A204.1 (cell line): ENCODE measurements around the gene RPGR.

Experiments used
- FAIRE-seq: peaks from 2 replicates; lab custom pipeline; 2012; peaks lifted over from hg19 to GRCh38; lab: Jason Lieb, UNC

The RPGR gene, protein sequence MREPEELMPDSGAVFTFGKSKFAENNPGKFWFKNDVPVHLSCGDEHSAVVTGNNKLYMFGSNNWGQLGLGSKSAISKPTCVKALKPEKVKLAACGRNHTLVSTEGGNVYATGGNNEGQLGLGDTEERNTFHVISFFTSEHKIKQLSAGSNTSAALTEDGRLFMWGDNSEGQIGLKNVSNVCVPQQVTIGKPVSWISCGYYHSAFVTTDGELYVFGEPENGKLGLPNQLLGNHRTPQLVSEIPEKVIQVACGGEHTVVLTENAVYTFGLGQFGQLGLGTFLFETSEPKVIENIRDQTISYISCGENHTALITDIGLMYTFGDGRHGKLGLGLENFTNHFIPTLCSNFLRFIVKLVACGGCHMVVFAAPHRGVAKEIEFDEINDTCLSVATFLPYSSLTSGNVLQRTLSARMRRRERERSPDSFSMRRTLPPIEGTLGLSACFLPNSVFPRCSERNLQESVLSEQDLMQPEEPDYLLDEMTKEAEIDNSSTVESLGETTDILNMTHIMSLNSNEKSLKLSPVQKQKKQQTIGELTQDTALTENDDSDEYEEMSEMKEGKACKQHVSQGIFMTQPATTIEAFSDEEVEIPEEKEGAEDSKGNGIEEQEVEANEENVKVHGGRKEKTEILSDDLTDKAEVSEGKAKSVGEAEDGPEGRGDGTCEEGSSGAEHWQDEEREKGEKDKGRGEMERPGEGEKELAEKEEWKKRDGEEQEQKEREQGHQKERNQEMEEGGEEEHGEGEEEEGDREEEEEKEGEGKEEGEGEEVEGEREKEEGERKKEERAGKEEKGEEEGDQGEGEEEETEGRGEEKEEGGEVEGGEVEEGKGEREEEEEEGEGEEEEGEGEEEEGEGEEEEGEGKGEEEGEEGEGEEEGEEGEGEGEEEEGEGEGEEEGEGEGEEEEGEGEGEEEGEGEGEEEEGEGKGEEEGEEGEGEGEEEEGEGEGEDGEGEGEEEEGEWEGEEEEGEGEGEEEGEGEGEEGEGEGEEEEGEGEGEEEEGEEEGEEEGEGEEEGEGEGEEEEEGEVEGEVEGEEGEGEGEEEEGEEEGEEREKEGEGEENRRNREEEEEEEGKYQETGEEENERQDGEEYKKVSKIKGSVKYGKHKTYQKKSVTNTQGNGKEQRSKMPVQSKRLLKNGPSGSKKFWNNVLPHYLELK

DNA sequence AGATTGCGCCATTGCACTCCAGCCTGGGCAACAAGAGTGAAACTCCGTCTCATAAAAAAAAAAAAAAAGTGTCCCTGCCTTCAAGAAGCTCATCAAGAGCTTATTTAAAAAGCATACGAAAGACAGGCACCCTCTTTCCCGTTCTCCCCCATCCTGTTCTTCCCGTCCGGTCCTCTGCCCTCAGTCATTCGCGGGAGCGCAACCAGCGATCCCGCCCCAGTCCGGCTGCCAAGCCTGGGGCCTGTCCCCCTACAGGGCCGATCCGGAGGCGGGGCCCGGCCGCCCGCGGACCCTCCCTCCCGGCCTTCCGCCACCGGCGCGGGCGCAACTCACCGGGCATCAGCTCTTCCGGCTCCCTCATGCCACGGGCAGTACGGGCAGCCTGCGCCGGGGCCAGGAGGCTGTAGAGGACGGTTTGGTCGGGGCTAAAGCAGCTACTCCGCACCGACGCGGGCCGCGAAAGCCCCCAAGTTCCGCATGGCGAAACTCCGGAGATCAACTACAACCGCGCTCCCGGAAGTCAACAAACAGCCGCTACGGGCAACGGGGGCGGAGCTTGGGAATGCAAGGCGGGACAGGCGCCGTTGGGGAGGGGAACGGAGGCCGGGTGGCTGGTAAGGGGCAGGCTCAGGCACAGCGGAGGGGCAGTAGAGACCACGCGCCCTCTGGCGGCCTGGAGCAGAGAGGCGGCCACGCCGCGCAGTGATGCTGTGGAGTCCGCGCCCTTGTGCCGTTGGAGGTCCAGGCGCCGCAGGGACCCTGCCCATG is at the start of gene RPGR:
Gene RPGR, minus strand, starts transcription at position 503 of the 768 bp plus-strand sequence. Its CDS starts 142 bp downstream, at position 361.
- no peak for FAIRE-seq

DNA sequence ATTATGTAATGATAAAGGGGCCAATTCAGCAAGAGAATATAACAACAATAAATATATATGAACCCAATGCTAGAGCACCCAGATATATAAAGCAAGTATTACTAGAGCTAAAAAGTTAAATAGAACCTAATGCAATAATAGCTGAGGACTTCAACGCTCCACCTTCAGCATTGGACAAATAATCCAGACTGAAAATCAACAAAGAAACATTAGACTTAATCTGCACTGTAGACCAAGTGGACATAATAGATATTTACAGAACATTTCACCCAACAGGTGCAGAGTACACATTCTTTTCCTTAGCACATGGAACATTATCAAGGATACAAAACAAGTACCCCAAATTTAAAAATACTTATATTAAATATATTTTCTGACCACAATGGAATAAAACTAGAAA is 49.4 kb upstream of the RPGR start:
- FAIRE-seq = no peak

DNA sequence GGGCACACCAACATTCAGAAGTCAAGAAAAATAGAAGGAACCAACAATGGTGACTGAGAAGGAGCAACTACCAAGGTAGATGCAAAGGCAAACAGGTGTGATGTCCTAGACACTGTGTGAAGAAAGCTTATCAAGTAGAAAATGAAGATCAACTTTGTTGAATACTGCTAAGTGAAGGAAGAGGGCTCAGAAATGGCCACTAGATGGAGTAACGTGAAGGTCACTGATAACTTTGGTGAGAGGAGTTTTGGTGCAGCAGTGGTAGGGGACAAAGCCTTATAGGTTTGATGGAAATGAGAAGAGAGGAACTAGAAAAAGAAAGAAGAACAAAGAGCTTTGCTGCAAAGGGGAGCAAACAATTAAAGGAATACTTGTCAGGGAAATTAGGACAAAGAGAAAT is 48.6 kb upstream of the RPGR start:
- no peak for FAIRE-seq

DNA sequence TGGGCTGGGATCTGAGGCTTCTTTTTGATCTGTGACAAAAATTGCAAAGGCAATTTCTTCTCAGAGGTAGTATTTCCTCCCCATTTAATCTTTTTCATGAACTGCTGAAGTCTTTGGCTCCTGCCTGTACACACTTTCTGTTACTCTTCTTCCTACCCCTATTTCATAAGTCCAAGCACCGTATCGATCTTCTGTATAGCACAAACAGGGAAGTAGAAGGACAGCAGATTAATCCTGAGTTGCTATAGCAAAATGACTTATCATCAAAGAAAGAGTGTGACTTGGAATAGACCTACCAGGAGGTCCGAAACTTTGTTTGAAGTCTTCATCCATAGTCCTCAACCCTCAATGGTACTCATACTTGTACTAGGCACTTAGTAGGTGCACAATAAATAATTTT is 47.1 kb upstream of the RPGR start:
- no peak for FAIRE-seq

DNA sequence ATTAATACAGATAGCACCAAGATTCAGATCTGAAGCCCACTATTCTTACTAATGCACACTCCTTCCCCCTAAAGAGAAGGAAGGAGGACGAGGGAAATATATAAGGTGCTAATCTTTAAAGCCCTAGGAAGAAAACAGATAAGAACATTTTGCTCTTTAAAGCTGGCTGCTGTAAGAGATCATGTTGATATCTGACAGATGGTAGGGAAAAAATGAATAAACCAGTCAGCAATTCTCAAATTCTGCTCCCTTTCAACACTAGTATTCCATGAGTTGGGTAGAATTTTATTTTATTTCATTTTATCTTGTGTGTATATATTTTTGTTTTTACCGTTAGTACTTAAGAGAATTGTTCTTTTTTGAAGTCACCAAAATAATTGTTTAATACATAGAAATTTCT is 44.3 kb upstream of the RPGR start:
- no peak for FAIRE-seq

DNA sequence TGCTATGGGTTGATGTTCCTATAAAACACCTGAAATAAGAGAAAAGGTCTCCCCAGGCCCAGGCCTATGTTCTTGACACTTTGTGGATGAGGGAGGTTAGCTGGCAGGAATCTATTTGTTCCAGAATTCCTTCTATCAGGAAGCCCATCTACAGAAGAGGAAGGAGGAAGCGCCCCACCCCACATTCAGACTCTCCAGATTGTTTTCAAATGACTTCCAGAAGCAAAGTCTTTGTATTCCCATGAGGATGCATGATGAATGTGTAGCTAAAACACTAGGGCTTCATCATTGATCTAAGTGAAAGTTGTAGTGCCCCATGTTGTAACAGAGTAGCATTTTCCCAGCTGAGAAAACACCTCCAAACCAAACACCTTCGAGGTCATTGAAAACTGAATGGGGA is 41.5 kb upstream of the RPGR start:
- no peak for FAIRE-seq

DNA sequence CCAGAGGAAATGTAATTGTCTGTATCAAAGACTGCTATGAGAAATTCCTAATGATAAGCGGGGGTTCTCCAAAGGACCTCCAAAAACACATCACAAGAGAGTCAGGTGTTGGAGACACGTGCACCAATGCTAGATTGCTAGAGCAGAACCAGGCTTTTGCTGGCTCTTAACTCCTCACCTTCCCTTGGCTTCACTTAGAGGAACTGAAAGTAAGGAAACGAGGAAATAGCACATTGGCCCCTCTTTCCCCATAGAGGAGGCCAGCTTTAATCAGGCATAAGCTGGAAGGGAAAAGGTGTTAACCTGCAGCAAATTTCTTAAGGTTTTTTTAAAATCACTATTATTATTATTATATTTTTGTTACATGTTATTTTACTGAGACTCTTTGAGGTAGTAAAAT is 38.6 kb upstream of the RPGR start:
- FAIRE-seq = no peak

DNA sequence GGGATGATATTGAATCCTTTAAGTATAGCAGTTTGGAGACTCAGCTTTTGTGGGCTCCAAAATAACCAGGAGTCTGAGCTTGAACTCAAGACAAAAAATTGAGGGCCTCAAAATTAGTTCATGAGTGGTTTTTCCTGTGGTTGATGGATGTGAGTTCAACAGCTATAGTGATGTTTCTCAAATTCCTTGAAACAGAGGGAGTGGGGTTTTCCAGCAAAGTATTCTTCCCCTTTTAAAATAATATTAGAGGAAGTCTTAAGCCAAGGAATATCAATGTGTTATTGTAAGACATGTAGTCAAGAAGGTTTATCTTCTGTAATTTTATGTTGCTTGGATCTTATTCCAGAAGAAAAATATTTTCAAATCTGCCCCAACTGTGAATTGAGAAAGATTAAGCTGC is 35.7 kb upstream of the RPGR start:
- no peak for FAIRE-seq

DNA sequence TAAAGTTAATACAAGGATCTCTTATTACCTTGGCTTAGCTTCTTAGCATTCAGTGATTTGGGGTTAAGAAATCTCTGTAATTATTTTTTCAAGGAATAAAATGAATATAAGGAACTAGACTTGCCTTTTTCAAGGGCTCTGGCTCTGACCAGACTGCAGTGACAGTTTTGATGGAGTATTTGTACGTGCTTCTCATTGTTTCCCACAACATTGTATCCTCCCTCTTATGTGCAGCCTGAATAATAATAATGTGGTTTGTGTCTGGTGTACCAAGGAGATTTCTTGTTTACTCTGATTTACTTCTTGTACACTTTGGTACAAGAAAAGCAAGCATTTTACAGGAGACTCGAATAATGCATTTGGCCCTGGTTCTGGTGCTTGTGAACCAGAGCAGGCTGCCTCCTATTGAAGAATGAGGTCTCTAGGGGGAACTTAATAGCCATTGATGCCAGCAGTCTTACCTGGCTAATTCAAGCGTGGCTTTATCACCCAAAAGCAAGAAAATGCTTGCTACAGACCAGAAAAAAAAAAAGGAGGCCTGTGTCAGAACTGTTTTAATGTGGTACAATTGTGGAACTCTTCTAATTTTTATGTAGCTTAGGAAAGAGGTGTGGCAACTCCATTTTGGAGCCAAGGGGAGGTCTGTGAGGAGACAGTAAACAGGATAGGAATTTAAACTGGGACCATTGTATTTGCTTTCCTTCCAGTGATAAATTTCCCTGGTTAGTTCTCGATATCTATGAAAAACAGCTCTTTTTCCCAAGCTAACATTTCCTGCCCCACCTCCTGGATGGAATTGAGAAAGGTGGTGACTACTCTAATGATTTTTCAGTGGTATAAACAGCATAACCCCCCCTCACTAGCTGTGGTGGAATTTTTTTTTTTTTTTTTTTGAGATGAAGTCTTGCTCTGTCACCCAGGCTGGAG is 30.7 kb upstream of the RPGR start:
- FAIRE-seq = no peak

DNA sequence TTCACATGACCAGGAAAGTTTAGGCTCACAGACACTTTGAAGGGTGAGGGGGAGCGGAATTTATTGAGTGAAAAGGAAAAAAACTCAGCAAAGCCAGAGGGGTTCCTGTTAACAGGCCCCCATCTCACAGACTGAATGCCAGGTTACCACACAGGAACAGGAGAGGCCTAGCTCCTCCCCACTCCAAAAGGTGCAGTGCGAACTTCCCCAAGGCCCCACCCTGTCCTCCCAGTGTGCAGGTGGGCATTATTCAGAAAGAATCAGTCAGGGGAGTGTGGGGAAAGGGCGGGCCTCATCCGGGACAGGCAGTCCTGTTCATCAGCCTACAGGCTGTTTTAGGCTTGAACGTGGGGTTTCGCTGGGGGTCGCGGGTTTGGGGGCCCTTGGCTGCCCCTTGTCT is 29.1 kb upstream of the RPGR start:
- FAIRE-seq = no peak

DNA sequence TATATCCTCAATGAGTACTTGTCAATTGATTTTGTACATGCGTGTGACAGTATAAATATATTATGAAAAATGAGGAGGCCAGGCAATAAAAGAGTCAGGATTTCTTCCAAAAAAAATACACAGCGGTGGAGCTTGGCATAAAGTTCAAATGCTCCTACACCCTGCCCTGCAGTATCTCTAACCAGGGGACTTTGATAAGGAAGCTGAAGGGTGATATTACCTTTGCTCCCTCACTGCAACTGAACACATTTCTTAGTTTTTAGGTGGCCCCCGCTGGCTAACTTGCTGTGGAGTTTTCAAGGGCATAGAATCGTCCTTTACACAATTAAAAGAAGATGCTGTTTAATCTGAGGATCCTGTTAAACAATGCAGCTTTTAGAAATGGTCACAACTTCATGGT is 25.1 kb upstream of the RPGR start, which contains the start of gene OTC:
Gene OTC, plus strand, starts transcription at position 243 of the 400 bp plus-strand sequence. Its CDS starts 93 bp downstream, at position 336.
- FAIRE-seq = no peak

DNA sequence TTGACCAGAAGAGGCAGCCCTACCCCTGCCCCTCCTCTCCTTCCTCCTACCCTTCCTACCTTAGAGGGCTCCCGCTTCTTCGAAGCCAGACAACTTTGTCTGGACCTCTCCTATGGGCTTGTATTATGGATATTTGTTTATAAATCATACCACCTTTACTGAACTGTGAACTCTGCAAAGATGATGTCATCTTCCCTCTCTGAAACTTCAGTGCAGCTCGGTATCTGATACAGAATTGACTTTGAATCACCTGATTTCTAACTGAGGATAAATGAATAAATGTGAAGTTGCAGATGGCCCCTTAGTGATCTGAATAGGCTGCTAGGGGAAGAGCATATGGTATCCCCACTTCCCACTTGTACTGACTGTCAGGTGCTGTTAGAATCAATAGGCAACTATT is 24.0 kb upstream of the RPGR start:
- no peak for FAIRE-seq

DNA sequence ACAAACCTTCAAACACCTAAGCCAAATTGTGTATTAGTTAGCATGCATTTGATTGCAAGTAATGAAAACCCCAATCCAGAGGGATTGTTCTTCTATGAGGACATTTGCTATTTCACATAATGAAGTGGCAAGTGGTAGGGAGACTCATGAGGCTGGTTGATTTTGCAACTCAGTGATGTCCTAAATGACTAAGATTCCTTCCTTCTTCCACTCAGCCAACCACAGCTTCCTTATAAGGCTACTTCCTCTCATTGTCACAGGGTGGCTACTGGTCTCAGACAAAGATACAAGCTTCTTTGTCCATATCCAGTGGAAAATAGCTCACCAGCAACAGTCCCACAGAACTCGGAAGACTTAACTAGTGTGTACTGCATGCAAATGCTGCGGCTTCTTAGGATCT is 19.8 kb upstream of the RPGR start:
- FAIRE-seq = no peak

DNA sequence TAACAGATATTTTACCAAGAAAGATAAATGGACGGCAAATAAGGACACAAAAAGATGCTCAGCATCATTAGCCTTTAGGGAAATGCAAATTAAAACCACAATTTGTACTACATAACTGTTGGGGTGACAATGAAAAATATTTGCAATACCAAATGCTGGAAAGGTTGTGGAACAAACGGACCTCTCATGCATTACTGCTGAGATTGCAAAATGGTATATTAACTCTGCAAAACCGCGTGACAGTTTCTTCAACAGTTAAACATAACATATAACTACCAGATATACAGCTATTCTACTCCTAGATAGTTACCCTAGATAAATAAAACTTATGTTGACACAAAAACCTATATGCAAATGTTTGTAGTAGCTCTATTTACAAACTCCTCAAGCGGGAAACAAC is 18.8 kb upstream of the RPGR start:
- no peak for FAIRE-seq

DNA sequence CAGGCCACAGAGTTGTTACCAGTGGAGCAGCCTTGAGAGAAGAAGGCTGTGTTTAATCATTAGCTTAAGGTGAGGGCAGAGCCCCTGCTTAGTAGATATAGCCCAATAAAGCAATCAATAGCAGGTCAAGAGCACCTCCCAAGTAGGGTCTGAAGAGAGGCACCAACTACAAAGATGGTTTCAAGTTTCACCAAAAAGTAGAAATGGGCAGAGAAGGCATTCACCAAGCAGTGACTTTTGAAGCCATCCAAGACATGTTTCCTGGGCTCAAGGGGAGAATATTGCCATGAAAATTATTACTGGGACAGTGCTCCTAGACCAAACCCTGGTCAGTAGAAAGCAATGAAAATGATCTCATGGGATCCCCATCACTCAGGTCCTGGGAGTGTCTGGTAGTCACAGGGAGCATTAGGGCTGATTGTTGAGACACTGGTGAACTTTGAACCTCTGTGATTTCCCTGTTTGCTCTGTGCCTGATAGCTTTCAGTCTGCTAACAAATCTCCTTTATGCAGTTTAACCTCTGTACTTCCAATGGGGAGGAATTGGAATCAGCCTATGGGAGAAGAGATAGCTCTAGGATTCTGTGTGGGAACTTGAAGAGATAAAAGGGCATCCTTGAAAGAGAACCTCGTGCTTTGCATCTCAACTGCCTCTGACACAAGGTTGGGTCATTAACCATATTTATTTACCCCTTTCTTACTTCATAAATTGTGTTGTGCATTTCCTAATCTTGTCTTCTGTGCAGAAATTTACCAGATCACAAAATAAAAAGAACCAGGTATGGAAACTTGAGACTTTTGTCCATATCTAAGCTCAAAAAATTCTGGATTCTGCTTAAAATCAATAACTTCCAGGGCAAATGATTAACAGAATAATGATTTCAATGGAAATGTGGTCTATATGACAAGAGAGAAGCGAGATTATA is 15.8 kb upstream of the RPGR start:
- FAIRE-seq = no peak

DNA sequence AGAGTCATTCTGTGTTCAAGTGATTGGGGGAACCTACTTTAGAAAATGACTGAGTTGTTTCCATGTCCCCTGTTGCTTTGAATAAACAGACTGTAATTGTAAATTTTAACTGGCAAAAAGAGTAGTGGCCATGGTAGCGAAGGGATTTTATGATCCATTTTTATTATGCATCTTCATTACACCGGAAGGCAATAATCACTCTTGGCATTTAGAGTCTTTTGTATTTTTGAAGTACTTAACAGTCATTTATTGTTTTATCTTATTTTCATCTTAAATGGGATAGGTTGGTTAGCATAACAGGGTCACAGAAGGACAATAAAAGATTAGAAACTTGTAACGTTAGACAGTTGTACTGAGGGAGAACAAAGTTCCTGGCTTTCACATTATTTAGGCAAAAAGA is 14.1 kb upstream of the RPGR start:
- FAIRE-seq = no peak

DNA sequence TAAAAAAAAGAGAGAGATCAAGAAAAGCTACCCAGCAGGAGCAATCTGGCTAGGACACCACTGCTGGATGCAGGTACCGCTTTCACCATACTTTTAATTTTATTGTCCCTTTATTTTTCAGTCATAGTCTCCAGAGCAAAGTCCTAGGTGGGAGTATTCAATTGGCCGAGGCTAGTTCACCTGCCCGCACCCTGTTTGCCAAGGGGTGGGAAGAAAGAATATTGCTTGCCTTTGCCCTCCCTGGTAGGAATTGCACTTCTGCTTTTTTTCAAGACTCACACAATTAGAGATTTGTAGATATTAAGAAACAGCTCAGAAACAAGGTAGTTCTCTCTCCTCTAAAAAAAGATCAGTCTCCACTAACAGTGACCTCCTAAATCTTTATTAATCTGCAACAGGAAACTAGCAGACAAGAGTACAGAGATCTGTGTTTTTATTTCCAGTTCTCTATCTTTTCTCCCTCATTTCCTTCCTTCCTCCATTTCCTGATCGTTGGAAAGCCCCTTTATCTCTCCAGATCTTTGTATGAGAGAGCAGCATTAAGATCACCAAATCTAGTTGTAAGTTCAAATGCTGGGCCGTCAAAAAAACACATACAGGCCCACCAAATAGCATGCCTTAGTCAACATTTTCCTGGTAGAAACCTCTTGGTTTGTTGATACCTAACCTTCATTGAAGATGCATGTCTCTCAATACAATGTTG is 9.4 kb upstream of the RPGR start:
- FAIRE-seq = no peak

DNA sequence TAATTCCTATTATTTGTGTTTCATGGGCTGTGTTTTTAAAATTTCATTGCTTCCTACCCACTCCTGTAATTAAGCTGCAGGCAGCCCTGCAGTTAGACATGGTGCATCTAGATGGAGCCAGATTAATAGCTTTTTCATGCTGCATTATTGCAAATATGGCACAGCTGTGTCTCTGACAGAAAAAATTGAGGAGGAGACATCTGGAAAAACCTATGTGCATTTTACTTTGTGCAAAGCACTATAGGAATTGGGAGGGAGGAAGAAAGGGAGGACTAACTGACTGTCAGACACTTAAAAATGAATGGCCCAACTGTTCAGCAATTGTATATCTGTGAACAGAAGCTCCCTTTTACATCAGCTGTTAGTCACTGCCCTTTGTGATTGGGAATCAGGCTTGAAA is 8.1 kb upstream of the RPGR start:
- FAIRE-seq = no peak

DNA sequence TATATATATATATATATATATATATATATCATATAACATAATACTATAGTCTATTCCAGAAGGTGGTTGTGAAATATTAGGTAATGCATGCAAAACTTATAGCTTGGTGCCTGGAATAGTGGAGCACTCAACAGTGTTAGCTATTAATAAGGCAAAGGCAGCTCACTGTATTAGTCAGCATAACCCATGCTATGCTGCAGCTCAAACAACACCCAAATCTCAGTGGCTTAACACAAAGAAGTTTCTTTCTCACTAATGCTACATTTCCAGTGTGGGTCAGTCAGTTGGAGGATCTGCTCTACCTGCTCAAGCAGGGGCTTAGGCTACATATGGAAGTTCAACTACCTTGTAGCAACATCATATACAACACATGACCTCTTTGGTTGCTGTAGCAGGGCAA is 5.2 kb upstream of the RPGR start:
- no peak for FAIRE-seq
